A549 (cell line): ENCODE measurements around the gene TMEM259. TPM values are rescaled to one million over a fixed set of nuclear protein-coding genes. Genes with fewer than 3 reads are reported as not detected.

Experiments
- ATAC-seq, 2 experiments: fragments of 200-7000 bp in 1 of 2; fragments of >200 bp in 1 of 2; cut with Nextera tagmentation in 1 of 2; cut with Tn5 transposase in 1 of 2; 3 replicates each; pipeline versions ENCODE4 v1.8.0 to v1.9.1; 2018 to 2020; ENCODE audit warnings: mild to moderate bottlenecking in 1 of 2, moderate library complexity in 1 of 2
- CTCF ChIA-PET: fragments of 300-600 bp; sonication (Branson Sonifier 250); formaldehyde crosslinking; extraction: SDS; loops from one replicate; lab custom pipeline; 2021; ENCODE audit warnings: antibody characterized with exemption, inconsistent platforms; lab: Yijun Ruan, JAX
- POLR2A ChIA-PET: fragments of 350-600 bp; formaldehyde crosslinking; extraction: SDS; loops from one replicate; lab custom pipeline; 2021; ENCODE audit warnings: antibody characterized with exemption, inconsistent platforms; lab: Yijun Ruan, JAX
- DNase-seq, 2 experiments: peaks; one replicate each; pipeline versions ENCODE4 v3.0.0 to v3.0.0-alpha.2; 2011 to 2016; ENCODE audit warnings: low read depth in 1 of 2, low spot score in 1 of 2
- FAIRE-seq: peaks from 2 replicates; lab custom pipeline; 2011; peaks lifted over from hg19 to GRCh38; lab: Jason Lieb, UNC
- H3K27ac ChIP-seq, 2 experiments: fragments of >200 bp; sonication (Bioruptor Twin); formaldehyde crosslinking; 3 replicates each; pipeline ENCODE4 v1.5.1; 2016 to 2017
- H3K4me1 ChIP-seq: fragments of >200 bp; sonication (Bioruptor Twin); formaldehyde crosslinking; 3 replicates; pipeline ENCODE4 v1.6.1; 2016
- H3K4me2 ChIP-seq: fragments of >200 bp; sonication (Bioruptor Twin); formaldehyde crosslinking; 3 replicates; pipeline ENCODE4 v1.6.1; 2016
- H3K4me3 ChIP-seq: fragments of >200 bp; sonication (Bioruptor Twin); formaldehyde crosslinking; 3 replicates; pipeline ENCODE4 v1.5.1; 2016
- H3K9me3 ChIP-seq: fragments of >200 bp; sonication (Bioruptor Twin); formaldehyde crosslinking; 3 replicates; pipeline ENCODE4 v1.6.1; 2016
- CHD2 ChIP-seq: fragments of 150-350 bp; IDR thresholded peaks from 2 replicates; pipeline ENCODE4 v1.6.1; 2014; ENCODE audit warnings: low read length; ENCODE audit not compliant: partially characterized antibody
- CHD4 ChIP-seq: fragments of 200-600 bp; sonication (generic); IDR thresholded peaks from 2 replicates; pipeline ENCODE4 v1.6.1; 2016; ENCODE audit warnings: antibody characterized with exemption, mild to moderate bottlenecking, borderline replicate concordance
- EP300 ChIP-seq, 2 experiments: fragments of >200 bp; sonication (Bioruptor Twin); formaldehyde crosslinking; IDR thresholded peaks; 2 replicates in 1 of 2; 3 replicates in 1 of 2; pipeline ENCODE4 v1.6.1; 2016 to 2017
- FOSB ChIP-seq: fragments of 250-450 bp; sonication (Bioruptor Pico); IDR thresholded peaks from 2 replicates; pipeline ENCODE4 v1.5.0; 2020; ENCODE audit warnings: mild to moderate bottlenecking, moderate library complexity
- FOSL2 ChIP-seq, 2 experiments: fragments of 450-650 bp in 1 of 2; fragments of >200 bp in 1 of 2; sonication (Bioruptor Twin) in 1 of 2; formaldehyde crosslinking; IDR thresholded peaks; 2 replicates each; pipeline versions ENCODE4 v1.5.0 to v1.6.1; 2016 to 2020; ENCODE audit warnings: mild to moderate bottlenecking in 1 of 2, moderate library complexity in 1 of 2
- HDAC2 ChIP-seq: fragments of 200-600 bp; sonication (generic); IDR thresholded peaks from 2 replicates; pipeline ENCODE4 v1.6.1; 2016
- MYC ChIP-seq: IDR thresholded peaks from 2 replicates; pipeline ENCODE4 v1.6.1; 2012; ENCODE audit warnings: mild to moderate bottlenecking, inconsistent platforms, low read length, improper control_type of control experiment, borderline replicate concordance
- NFE2L2 ChIP-seq: fragments of 150-350 bp; conservative IDR thresholded peaks from 2 replicates; pipeline ENCODE4 v1.6.1; 2014; ENCODE audit warnings: low read length
- NPAS2 ChIP-seq: fragments of 250-450 bp; sonication (Bioruptor Pico); IDR thresholded peaks from 2 replicates; pipeline ENCODE4 v1.8.0; 2022; ENCODE audit warnings: mild to moderate bottlenecking, moderate library complexity, borderline replicate concordance
- NR3C1 ChIP-seq: fragments of >200 bp; sonication (Bioruptor Twin); formaldehyde crosslinking; IDR thresholded peaks from 3 replicates; pipeline ENCODE4 v1.6.1; 2017
- RARB ChIP-seq: fragments of 250-450 bp; sonication (Bioruptor Pico); IDR thresholded peaks from 2 replicates; pipeline ENCODE4 v1.8.0; 2021; ENCODE audit warnings: mild to moderate bottlenecking, moderate library complexity
- RCOR1 ChIP-seq: fragments of 150-350 bp; IDR thresholded peaks from 2 replicates; pipeline ENCODE4 v1.6.1; 2014; ENCODE audit warnings: antibody characterized with exemption, low read length, low read depth
- TP53 ChIP-seq: fragments of 250-450 bp; sonication (Bioruptor Pico); IDR thresholded peaks from 2 replicates; pipeline ENCODE4 v1.5.0; 2021; ENCODE audit warnings: mild to moderate bottlenecking, moderate library complexity
- ZFP36 ChIP-seq: fragments of 450-650 bp; IDR thresholded peaks from 2 replicates; pipeline ENCODE4 v1.6.1; 2014; ENCODE audit warnings: borderline replicate concordance; ENCODE audit not compliant: partially characterized antibody
- WGBS: methylation state at CpG from one replicate; pipeline ENCODE4 v1.1.6; 2017; ENCODE audit errors: missing lambda C conversion rate; 5-methylcytosine and 5-hydroxymethylcytosine counted together
- polyA plus RNA-seq, 4 experiments: library from polyadenylated mRNA; depleted of rRNA in 3 of 4; stranded (reverse); fragments of >200 nt; fragmentation: RNase III in 1 of 4; extraction: RNeasy Plus Mini Kit Qiagen cat#74134 plus additional on column Dnase treatment in 1 of 4; gene quantifications; 2 replicates in 3 of 4; 3 replicates in 1 of 4; pipeline ENCODE4 v1.2.3, GENCODE V29; 2011 to 2017
- TF ChIP-seq, protein P1 (sequence below): fragments of 200-600 bp; sonication (generic); IDR thresholded peaks from 2 replicates; pipeline ENCODE4 v1.6.1; 2016; ENCODE audit warnings: antibody characterized with exemption, mild to moderate bottlenecking, moderate library complexity
- TF ChIP-seq, protein P2 (sequence below): fragments of 250-450 bp; sonication (Bioruptor Pico); IDR thresholded peaks from 2 replicates; pipeline ENCODE4 v1.5.0; 2021; ENCODE audit warnings: mild to moderate bottlenecking, moderate library complexity, borderline replicate concordance
- TF ChIP-seq, protein P3 (sequence below): fragments of 150-350 bp; IDR thresholded peaks from 2 replicates; pipeline ENCODE4 v1.6.1; 2014; ENCODE audit warnings: low read depth, mild to moderate bottlenecking, low read length

Gene TMEM259
- polyA plus RNA-seq, 2 of the 4 experiments (the other 2 are of a cell fraction): 45.6 to 78.3 TPM

DNA sequence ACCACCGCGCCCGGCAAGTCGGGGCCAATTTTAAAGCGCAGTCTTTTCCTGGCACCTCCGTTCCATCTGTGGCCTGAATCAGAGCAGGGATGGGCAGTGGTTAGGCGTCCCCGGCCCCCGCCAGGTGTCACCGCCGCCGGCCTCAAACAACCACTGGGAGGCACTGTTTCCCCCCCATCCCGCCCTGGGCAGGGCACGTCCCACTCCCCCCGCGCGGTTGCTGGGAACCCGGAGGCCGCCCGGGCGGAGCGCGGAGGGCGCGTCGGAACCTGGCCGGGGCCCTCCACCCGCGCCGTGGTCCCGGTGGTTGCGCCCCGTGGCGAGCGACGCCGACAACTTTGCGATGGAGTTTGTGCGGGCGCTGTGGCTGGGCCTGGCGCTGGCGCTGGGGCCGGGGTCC, 20.8 kb downstream of the TMEM259 start, which contains the start of gene GRIN3B (continued):
- no peak for TF ChIP-seq RARB (CRISPR knock-in tag)
- TF ChIP-seq NR3C1: no peak
- no peak for TF ChIP-seq EP300 (IDR thresholded peaks at IDR 0.05)
- no peak for TF ChIP-seq NPAS2
- TF ChIP-seq TP53 (CRISPR knock-in tag): no peak
- TF ChIP-seq, protein P1, sequence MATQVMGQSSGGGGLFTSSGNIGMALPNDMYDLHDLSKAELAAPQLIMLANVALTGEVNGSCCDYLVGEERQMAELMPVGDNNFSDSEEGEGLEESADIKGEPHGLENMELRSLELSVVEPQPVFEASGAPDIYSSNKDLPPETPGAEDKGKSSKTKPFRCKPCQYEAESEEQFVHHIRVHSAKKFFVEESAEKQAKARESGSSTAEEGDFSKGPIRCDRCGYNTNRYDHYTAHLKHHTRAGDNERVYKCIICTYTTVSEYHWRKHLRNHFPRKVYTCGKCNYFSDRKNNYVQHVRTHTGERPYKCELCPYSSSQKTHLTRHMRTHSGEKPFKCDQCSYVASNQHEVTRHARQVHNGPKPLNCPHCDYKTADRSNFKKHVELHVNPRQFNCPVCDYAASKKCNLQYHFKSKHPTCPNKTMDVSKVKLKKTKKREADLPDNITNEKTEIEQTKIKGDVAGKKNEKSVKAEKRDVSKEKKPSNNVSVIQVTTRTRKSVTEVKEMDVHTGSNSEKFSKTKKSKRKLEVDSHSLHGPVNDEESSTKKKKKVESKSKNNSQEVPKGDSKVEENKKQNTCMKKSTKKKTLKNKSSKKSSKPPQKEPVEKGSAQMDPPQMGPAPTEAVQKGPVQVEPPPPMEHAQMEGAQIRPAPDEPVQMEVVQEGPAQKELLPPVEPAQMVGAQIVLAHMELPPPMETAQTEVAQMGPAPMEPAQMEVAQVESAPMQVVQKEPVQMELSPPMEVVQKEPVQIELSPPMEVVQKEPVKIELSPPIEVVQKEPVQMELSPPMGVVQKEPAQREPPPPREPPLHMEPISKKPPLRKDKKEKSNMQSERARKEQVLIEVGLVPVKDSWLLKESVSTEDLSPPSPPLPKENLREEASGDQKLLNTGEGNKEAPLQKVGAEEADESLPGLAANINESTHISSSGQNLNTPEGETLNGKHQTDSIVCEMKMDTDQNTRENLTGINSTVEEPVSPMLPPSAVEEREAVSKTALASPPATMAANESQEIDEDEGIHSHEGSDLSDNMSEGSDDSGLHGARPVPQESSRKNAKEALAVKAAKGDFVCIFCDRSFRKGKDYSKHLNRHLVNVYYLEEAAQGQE: no peak
- no peak for TF ChIP-seq FOSB (CRISPR knock-in tag)
- TF ChIP-seq, protein P2, sequence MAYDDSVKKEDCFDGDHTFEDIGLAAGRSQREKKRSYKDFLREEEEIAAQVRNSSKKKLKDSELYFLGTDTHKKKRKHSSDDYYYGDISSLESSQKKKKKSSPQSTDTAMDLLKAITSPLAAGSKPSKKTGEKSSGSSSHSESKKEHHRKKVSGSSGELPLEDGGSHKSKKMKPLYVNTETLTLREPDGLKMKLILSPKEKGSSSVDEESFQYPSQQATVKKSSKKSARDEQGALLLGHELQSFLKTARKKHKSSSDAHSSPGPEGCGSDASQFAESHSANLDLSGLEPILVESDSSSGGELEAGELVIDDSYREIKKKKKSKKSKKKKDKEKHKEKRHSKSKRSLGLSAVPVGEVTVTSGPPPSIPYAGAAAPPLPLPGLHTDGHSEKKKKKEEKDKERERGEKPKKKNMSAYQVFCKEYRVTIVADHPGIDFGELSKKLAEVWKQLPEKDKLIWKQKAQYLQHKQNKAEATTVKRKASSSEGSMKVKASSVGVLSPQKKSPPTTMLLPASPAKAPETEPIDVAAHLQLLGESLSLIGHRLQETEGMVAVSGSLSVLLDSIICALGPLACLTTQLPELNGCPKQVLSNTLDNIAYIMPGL (CRISPR knock-in tag): no peak

DNA sequence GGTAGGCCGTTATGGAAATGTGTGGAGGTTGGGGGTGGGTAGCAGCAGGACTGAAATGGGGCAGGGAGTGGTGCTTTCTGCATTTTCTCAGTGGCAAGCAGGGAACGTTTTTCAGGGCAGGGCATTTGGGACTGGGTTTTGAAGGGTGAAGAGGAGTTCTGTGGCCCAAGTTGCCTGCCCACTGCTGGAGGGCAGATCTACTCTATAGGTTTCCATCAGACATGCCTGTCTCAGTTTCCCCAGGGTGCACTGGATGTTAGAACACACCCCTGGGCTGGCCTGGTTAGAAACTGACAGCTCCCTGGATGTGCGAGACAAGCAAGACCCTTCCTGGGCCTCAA, 21.6 kb downstream of the TMEM259 start:
- Histone ChIP-seq H3K4me2 (no peak overlapping the region), H3K27ac (no peak overlapping the region), H3K4me1 (peaks cover 22% of the 10 kb centered on the region; the same call in 2 of the 3 replicates), H3K4me3 (no peak overlapping the region), H3K9me3 (no peaks in the 10 kb centered on the region)
- CTCF ChIA-PET: interaction anchor here (1.1 to 1.5 kb wide), 2 partner anchors 18 to 233 kb away, joined by 3 to 4 read pairs; no protein-coding TSS in a partner anchor
- DNase-seq: no peak
- POLR2A ChIA-PET: interaction anchor here (0.6 to 0.8 kb wide), 3 partner anchors 15 to 61 kb away, joined by 3 to 5 read pairs (median 3); partner anchors contain the start of gene WDR18
- no peak for FAIRE-seq
- TF ChIP-seq NR3C1 (no peak), CHD2 (no peak), MYC (no peak), FOSL2 (IDR thresholded peaks at IDR 0.05) (no peak), FOSL2 (CRISPR knock-in tag; IDR thresholded peaks at IDR 0.05) (no peak), CHD4 (no peak), RCOR1 (no peak), FOSB (CRISPR knock-in tag) (no peak), NFE2L2 (no peak), ZFP36 (no peak), HDAC2 (no peak)
- TF ChIP-seq, protein P1: no peak
- TF ChIP-seq, protein P3, sequence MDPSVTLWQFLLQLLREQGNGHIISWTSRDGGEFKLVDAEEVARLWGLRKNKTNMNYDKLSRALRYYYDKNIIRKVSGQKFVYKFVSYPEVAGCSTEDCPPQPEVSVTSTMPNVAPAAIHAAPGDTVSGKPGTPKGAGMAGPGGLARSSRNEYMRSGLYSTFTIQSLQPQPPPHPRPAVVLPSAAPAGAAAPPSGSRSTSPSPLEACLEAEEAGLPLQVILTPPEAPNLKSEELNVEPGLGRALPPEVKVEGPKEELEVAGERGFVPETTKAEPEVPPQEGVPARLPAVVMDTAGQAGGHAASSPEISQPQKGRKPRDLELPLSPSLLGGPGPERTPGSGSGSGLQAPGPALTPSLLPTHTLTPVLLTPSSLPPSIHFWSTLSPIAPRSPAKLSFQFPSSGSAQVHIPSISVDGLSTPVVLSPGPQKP: no peak
- WGBS: 51% methylated on average over 3 of the region's 3 CpGs
- no peak for ATAC-seq
